AG08395 (cell line): Measurements from ENCODE around the gene EFNB1.
"Not testable (repeated sequence)": the region's sequence is repeated elsewhere in the genome, so short reads cannot be mapped to it uniquely, and the experiment has no call there.

Experiments
- DNase-seq: peaks from one replicate; pipeline ENCODE4 v3.0.0; 2012; ENCODE audit warnings: mixed read lengths, low spot score

Gene EFNB1

GRCh38 chrX:68828740-68829581, at the start of gene EFNB1:
EFNB1 (plus strand) TSS chrX:68829021; CDS start chrX:68829777, 756 bp downstream.
- peak; percentile 87 for DNase-seq

DNA sequence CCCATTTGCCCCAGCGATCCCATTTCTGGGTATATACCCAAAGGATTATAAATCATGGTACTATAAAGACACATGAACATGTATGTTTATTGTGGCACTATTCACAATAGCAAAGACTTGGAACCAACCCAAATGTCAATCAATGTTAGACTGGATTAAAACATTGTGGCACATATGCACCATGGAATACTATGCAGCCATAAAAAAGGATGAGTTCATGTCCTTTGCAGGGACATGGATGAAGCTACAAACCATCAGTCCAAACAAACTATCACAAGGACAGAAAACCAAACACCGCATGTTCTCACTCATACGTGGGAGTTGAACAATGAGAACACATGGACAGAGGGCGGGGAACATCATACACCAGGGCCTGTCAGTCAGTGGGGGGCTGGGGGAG, 47.5 kb upstream of the EFNB1 start:
- not testable (repeated sequence) for DNase-seq

- DNase-seq, result no peak
Observed at GRCh38 chrX:68784816-68785215, 44.0 kb upstream of the EFNB1 start.

DNA sequence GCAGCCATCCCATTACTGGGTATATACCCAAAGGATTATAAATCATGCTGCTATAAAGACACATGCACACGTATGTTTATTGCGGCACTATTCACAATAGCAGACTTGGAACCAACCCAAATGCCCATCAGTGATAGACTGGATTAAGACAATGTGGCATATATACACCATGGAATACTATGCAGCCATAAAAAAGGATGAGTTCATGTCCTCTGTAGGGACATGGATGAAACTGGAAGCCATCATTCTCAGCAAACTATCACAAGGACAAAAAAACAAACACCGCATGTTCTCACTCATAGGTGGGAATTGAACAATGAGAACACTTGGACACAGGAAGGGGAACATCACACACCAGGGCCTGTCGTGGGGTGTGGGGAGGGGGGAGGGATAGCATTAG, 42.2 kb upstream of the EFNB1 start:
- DNase-seq, result not testable (repeated sequence)

DNA sequence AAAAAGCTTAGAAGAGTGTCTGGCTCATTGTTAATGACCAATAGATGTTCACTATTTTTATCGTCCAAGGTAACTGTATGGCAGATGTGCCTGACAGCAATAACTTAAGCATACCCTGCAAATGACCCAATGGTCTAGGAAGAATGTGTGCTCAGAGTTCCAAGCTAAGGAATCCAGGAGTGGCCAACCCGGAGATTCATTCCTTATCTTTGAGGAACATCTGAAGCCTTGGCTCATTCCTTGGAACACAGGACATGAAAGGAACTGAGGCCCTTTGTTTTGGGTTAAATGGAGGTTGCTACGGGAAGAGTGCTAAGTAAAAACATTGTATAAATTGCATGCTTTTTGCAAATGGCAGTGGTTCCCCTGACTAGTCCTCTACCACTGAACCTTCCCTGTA, 38.9 kb upstream of the EFNB1 start:
- DNase-seq, result no peak

DNA sequence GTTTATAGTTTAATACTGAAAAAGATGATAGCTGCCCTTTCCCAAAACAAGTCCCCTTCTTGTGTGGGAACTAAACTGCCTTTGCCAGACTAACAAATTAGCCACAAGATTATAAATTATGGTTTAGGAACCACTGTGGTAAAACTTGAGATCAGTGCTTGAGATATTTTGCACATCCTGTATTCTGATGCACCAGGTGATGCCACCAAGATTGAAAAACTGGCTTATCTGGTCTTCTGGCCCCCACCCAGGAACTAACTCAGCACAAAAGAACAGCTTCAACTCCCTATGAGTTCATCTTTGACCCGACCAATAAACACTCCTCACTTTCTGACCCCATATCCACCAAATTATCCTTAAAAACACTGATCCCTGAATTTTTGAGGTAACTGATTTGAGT, 36.7 kb upstream of the EFNB1 start:
- DNase-seq, result no peak

GRCh38 chrX:68794461-68794860, 34.4 kb upstream of the EFNB1 start:
- DNase-seq, result no peak

DNA sequence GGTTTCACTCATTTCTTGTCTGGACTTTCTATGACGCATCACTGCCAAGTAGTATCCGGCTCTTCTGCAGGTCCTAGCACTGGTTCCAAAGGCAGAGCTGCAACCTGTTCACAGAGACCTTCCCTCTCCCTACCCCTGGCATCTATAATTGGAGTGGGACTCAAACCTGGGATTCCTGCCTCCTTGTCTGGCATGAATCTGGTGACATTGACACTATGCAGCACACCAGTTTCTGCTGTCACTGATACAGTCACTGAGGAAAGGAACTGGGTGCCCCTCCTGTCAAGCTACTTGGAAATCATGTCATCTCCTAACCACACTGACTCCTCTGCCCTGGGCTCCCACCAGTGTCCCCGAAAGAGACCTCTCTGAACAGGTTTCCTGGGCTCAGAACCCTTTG, 33.1 kb upstream of the EFNB1 start:
- DNase-seq, result no peak

DNA sequence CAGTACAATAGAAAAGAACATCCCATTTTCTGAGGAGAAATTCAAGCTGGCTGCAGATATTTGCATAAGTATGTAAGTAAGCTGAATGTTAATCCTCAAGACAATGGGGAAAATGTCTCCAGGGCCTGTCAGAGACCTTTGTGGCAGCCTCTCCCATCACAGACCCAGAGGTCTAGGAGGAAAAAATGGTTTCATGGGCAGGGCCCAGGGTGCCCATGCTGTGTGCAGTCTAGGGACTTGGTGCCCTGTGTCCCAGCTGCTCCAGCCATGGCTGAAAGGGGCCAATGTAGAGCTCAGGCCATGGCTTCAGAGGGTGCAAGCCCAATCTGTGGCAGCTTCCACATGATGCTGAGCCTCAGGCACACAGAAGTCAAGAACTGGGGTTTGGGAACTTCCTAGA, 30.4 kb upstream of the EFNB1 start:
- not testable (repeated sequence) for DNase-seq

DNA sequence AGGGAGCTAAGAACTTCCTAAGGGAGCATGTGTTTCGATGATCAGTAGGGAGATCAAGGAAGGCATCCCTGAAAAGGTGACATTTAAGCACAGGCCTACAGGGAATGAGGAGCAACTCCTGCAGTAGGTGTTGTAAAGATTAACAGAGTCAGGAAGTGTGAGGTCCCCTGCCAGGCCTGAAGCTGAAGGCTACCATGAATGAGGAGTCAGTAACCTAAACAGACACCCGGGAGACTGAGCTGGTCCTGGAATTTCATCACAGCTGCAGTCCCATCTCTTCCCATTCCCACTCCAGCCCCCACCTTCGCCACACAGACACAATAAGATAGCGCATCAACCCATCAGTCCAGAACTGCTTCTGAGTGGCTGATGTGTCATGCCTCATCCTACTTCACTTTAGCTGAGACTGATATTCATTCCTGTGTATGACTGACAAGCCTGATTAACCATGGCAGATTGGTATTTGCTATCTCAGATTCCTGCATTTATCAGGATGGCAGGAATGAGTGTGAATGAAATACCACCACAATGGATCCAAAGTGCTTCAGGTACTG, 27.0 kb upstream of the EFNB1 start:
- no peak for DNase-seq

GRCh38 chrX:68807818-68808217, 21.0 kb upstream of the EFNB1 start:
- DNase-seq, result no peak

- DNase-seq, result peak; percentile 44
Observed at GRCh38 chrX:68808686-68809357, 20.0 kb upstream of the EFNB1 start.

- no peak for DNase-seq
Observed at GRCh38 chrX:68820476-68821110, 8.2 kb upstream of the EFNB1 start.

DNA sequence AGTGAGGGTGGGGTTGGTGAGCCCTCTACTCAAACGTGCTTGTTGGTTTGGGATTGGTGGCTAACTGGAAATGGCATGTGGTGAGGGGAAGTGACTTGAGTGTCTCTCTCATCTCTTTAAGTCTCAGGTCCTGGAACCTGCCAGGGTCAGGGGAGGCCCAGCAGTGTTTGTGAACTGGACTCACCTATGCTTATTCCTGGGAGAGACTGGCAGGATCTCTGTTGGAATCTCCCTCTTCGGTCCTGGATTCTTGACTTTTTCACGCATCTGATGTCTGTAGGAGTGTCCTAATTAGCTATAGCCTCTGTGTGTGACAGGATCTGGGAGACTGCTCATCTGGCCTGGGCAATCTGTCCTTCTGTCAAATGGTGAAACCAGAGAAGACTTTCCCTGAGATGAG, 7.2 kb upstream of the EFNB1 start:
- DNase-seq, result no peak

DNA sequence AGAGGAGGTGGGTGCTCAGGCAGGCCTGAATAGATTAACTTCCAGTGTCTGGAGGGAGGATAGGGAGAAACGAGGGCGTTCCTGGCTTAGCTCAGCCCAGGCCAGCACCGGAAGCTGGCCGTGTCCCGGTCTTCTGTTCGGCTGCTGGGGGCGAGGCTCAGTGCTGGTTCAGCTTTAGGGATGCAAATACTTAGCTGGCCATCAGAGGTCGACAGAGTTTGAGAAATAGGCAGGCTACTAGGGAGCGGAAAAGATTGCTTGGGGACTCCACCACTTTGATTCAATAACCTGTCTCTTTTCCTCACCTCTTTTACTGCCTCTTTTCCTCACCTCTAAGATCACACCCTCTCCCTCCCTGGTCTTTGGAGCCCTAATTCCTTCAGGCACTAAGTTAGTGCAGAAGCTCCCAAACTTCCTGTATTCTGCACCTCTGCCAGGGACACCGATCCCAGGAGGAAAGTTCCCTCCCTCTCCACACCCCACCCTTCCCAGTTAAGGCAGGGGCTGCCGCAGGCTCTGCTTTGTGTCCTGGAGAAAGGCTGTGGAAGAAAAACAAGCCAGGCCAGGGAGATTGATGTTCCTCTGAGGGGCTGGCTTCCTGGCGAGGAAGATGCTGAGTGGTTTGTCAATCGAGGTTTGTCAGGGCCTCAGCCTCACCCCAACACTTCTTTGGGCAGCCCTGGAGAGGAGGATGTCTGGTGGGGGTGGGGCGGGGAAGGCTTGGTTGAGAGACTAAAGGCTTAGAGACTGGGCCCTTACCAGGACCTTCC, 6.0 kb upstream of the EFNB1 start:
- DNase-seq, result peak; percentile 67

GRCh38 chrX:68823413-68824151, 5.2 kb upstream of the EFNB1 start:
- DNase-seq, result no peak

- no peak for DNase-seq
Observed at GRCh38 chrX:68824152-68824433, 4.7 kb upstream of the EFNB1 start.

DNA sequence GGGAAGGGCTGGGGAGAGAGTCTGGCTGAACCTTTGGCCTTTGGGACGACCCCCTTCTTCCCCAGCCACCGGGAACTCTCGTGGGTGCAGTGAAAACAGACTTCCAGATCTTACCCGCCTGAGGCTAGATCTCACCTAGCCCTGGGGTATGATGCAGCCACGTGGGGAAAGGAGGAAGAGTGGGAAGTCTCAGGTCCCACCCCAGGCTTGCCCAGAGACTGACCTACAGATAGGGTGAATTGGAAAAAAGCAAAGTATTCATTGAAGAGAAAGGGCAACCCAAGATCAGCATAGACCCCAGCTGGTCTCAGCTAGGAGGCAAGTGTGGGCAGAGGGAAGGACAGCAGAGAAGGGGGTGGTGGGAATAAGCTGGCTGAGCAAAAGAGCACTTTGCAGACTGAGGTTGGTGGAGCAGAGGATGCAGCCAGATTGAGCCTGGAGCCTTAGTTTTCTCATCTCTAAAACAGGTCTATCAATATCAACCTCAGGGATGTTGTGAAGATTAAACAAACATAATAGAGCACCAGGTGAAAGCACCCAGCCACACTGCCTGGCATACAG, 4.2 kb upstream of the EFNB1 start:
- DNase-seq, result no peak

GRCh38 chrX:68826113-68826980, 2.5 kb upstream of the EFNB1 start:
- no peak for DNase-seq

DNA sequence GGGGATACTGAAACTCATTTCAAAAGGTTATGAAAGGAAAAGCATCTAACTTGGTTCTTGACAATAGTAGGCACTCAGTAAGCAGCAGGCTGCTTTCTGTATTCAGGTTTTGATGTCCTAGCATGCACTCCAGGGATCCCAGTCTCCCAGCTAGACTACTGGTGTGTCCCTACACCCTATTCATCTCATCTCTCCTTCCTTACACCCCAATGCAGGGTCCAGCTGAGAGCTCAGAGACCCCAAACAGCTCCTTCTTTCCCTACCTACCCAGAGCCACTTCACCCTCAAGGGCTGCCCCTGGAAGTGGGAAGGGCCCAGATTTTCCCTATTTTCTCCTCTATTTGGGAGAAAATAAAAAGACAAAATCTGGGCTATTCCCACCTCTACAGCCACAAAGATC, 1.6 kb upstream of the EFNB1 start:
- no peak for DNase-seq
